Muscle of back (tissue), 11 donors: ENCODE data around the gene NTHL1. TPM values are rescaled to one million over a fixed set of nuclear protein-coding genes. Genes with fewer than 3 reads are reported as not detected.
A peak's percentile ranks its signal among the peaks of the same experiment; 100 is the strongest.

ENCODE experiments used
- DNase-seq, 3 donors: peaks; one replicate each; pipeline versions ENCODE4 v3.0.0 to v3.0.0-alpha.2; 2013
- polyA plus RNA-seq, 10 donors: library from polyadenylated mRNA; unstranded; fragments of 120-200 nt; gene quantifications; one replicate each; pipeline ENCODE4 v1.2.1, GENCODE V29; 2013; ENCODE audit not compliant: insufficient read length in 10 of 10

The NTHL1 gene
- polyA plus RNA-seq, 10 donors, result 7.4 to 16.9 (median 10.3) TPM

GRCh38 chr16:2032285-2033056 lies 15.2 kb downstream of the NTHL1 start:
- DNase-seq, result peak in 1 of 3 donors; percentile 52

- DNase-seq, result no peak
Measured at GRCh38 chr16:2031081-2031577, 16.5 kb downstream of the NTHL1 start.

- no peak for DNase-seq
Measured at GRCh38 chr16:2030036-2030435, 17.6 kb downstream of the NTHL1 start.

GRCh38 chr16:2029350-2029749 lies 18.3 kb downstream of the NTHL1 start:
- peak in 1 of 3 donors; percentile 5 for DNase-seq

GRCh38 chr16:2028620-2029220 lies 18.9 kb downstream of the NTHL1 start:
- DNase-seq, result no peak

- peak in 1 of 3 donors; percentile 1 for DNase-seq
Measured at GRCh38 chr16:2028146-2028545, 19.5 kb downstream of the NTHL1 start.

- DNase-seq, result peak in 1 of 3 donors; percentile 46
Measured at GRCh38 chr16:2027024-2028010, 20.3 kb downstream of the NTHL1 start.

- DNase-seq, result peak in 1 of 3 donors; percentile 52
Measured at GRCh38 chr16:2026461-2027023, 21.1 kb downstream of the NTHL1 start, which contains the start of gene NHERF2. TSS of gene NHERF2 (plus strand) at chr16:2026902. CDS start at chr16:2027006, 104 bp downstream.

- peak in 1 of 3 donors; percentile 8 for DNase-seq
Measured at GRCh38 chr16:2025878-2026460, 21.7 kb downstream of the NTHL1 start.

- DNase-seq, result peak in 1 of 3 donors; percentile 3
Measured at GRCh38 chr16:2025251-2025650, 22.4 kb downstream of the NTHL1 start.

GRCh38 chr16:2024032-2024420 lies 23.6 kb downstream of the NTHL1 start:
- DNase-seq, result no peak

GRCh38 chr16:2023092-2024031 lies 24.3 kb downstream of the NTHL1 start:
- peak; percentile 85 to 95 (median 93) for DNase-seq

GRCh38 chr16:2022723-2023091 lies 24.9 kb downstream of the NTHL1 start:
- no peak for DNase-seq

- peak in 1 of 3 donors; percentile 61 for DNase-seq
Measured at GRCh38 chr16:2019921-2020831, 27.5 kb downstream of the NTHL1 start.

GRCh38 chr16:2019518-2019920 lies 28.1 kb downstream of the NTHL1 start, which contains the start of gene NPW:
TSS of gene NPW (plus strand) at chr16:2019785.
- peak in 1 of 3 donors; percentile 52 for DNase-seq

GRCh38 chr16:2016407-2016922 lies 31.2 kb downstream of the NTHL1 start:
- DNase-seq, result no peak

GRCh38 chr16:2015947-2016208 lies 31.8 kb downstream of the NTHL1 start:
- DNase-seq, result no peak

GRCh38 chr16:2015117-2015946 lies 32.3 kb downstream of the NTHL1 start:
- no peak for DNase-seq
